NCI-H2107 (cell line): ENCODE data around the gene TRAM2.
A peak's percentile ranks its signal among the peaks of the same experiment; 100 is the strongest.

Experiments
- DNase-seq: peaks from one replicate; lab custom pipeline; 2025; lab: John Stamatoyannopoulos, UW

TRAM2 gene, protein sequence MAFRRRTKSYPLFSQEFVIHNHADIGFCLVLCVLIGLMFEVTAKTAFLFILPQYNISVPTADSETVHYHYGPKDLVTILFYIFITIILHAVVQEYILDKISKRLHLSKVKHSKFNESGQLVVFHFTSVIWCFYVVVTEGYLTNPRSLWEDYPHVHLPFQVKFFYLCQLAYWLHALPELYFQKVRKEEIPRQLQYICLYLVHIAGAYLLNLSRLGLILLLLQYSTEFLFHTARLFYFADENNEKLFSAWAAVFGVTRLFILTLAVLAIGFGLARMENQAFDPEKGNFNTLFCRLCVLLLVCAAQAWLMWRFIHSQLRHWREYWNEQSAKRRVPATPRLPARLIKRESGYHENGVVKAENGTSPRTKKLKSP

DNA sequence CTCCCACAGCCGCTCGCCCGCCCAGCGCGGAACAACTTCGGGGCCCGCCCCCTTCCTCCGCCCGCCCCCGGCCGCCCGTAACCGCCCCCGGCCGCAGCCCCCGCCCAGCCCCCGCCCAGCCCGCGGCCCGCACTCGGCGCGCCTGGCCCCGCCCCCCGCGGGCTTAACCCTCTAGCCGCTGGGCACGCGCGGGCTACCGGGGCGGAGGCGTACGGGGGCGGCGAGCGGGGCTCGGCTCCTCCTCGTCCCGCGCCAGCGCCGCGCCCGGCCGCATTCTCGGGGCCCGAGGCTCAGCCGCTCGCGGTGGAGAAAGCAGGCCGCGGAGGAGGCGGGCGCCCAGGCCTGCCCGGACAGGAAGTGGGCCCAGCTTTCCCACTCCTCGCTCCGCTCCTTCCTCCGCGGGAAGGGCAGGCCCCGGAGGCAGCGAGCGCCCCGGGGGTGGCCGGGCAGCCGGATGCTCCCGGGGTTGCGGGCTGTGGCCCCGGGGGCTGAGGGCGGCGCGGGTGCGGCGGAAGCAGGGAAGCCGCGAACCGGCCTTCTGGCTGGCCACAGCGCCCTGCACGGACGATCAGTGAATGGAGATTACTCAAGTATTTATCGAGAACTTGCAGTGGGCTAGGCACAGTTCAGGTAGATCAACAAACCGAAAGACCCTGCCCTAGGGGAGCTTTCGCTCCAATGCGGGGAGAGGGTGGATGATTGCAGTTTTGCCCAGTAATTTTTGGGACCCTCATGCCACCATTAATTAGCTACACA, at the start of gene TRAM2:
Gene TRAM2, minus strand, starts transcription at position 39 of the 756 bp plus-strand sequence. CDS start 145 bp downstream, outside the sequence.
- no peak for DNase-seq

DNA sequence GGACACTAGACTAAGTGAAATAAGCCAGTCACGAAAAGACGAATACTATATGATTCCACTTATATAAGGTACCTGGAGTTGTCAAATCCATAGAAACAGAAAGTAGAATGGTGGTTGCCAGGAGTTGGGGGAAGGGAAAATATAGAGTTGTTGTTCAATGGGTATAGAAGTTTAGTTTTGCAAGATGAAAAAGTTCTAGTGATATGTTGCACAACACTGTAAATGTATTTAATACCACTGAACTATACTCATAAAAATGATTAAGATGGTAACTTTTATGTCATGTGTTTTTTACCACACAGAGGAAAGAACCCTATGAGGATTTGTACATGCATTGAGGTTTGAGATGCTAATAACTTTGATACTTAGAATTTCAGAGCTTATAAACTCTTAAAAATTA, 46.0 kb upstream of the TRAM2 start:
- no peak for DNase-seq

DNA sequence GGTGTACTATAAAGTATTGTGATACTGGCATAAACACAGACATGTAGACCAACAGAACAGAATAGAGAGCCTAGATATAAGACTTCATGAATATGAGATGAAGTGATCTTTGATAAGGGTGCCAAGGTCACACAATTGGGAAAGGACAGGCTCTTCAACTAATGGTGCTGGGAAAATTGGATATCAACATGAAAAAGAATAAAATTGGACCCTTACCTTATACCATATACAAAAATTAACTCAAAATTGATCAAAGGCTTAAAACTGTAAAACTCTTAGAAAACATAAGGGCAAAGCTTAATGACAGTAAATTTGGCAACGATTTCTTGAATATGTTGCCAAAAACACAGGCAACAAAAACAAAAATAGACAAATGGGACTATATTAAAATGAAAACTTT, 44.8 kb upstream of the TRAM2 start:
- no peak for DNase-seq

DNA sequence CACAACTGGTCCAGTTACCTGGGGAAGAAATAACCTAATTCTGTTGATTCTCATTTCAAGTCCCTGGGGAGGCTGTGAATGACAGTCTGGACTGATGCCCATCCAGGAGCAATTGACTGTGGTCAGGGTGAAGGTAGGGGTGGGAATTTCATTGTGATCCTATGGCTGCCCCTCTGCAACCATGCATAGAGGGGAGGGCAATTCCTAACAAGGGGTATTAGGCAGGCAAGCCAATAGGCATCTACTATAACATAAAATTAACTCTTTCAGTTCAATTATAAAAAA, 44.0 kb upstream of the TRAM2 start:
- peak; percentile 16 for DNase-seq

DNA sequence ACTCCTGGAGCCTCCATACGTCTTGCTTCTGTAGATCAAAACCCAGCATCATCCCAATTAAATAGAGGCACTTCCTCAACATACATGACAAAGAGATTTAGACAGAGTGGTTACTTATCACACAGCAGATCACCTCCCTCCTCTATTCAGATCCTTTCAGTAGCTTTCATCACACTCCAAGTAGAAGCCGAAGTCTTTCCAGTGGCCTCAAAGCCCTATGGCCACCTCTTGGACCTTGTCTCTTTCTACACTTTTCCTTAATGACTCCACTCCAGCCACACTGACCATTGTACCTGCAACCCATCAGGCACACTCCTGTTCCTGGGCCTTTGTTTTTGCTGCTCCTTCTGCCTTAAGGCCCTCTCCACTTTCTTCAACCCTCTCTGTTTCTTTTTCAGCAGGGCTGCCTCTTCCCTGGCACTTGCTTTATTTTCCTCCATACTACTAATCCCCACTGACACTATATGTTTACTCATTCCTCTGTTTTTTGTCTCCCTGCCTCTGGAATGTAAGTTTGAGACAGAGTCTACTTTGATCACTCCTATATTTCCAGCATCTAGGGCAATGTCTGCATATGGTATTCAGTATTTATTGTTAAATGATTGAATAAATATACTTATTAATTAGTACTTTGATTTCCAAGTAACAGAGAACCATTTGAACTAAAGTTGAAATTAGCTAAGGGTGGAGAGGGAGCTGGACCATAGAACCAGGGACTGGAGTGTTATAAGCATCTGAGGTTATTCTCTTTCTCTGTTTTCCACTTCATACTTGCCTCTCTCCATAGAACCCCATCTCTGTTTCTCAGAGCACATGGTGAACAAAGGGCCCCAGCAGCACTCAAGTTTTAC, 43.4 kb upstream of the TRAM2 start:
- DNase-seq: no peak

DNA sequence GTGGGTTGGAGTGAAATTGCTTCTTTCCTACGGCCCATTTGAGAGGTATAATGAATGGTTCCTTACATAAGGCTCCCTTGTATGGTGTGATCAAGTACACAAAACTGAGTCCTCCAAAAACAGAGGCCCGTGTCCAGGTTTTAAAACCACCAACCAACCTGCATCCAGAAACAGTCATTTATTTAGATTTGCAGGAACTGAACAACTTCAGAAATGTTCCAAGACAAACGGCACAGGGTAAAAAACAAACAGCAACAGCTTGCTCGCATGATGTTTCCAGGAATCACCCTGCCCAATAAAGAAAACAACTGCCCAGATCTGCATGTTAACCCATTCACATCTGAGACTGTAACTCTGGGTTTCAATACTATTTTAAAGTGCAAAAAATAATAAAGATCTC, 40.2 kb upstream of the TRAM2 start:
- DNase-seq: no peak

DNA sequence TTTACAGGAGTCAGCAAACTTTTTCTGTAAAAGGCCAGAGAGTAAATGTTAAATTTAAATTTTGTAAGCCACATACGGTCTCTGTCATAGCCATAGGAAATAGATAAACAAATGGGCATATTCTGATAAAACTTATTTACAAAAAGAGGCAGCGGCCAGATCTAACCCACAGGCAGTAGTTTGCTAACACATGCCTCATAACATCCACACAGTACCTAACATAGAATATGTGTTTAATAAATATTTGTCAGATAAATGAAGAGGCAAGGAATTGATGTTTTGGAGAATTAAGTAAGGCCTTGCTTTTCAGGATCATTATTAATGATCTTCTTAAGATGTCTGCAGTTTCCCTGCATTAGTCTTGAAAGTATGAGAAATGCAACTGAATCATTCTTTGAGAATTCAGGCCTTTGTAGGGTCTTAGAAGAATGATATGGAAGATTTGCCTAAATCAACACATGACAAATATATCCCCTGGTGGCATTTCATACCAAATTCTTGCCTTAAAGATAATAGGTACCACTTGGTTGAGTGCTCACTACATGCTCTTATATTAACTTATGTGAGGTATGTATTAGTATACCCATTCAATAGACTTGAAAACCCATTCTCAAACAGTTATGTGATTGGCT, 39.3 kb upstream of the TRAM2 start:
- no peak for DNase-seq

DNA sequence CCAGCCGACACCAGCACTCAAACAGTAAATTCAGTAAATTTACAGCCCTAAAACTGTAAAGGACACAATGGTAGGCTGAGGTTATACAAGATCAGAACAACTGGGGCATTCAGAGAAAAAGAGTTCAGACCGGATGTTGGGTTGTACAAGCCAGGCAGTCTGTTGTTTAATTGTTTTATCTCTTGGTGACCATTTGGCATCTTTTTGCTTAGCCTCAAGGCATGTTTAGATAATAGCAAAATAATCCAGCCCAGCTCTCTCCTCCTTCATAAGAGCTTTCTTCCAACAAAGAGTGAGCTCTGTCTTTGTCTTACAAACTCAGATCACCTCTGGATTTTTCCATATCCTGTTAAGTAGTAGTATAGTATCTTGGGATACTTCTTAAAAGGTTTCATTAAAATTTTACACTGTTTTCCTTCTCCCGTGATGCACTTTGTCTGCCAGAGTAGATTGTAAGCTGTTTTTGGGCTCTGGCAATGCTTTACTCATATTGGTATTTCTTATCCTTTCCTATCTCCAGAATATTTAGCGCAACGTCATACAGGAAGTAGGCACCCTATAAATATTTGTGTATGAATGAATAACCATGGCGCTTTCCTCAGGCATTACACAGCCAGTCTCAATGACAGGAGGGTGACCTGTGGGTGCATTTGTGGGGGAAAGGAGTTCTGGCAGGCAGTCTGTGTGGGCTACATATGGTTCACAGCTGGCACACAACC, 35.6 kb upstream of the TRAM2 start:
- DNase-seq: no peak

DNA sequence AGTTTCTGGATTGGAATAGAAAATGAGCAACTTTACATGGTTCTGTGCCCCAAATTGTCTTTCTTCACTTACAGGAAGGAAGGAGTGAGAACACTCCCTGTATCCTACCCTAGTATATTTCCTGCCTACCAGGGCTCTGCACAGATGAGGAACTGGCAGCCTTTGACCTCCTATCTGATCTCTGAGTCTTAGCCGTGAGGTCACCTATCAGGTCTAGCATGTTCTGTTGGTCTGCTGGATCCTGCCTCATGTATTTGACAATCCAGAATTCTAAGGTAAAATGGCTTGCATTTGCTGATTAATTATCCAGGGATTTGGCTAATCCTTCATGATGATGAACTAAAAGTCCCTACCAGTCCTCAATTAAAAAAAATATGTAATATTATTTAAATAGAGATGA, 35.0 kb upstream of the TRAM2 start:
- no peak for DNase-seq

DNA sequence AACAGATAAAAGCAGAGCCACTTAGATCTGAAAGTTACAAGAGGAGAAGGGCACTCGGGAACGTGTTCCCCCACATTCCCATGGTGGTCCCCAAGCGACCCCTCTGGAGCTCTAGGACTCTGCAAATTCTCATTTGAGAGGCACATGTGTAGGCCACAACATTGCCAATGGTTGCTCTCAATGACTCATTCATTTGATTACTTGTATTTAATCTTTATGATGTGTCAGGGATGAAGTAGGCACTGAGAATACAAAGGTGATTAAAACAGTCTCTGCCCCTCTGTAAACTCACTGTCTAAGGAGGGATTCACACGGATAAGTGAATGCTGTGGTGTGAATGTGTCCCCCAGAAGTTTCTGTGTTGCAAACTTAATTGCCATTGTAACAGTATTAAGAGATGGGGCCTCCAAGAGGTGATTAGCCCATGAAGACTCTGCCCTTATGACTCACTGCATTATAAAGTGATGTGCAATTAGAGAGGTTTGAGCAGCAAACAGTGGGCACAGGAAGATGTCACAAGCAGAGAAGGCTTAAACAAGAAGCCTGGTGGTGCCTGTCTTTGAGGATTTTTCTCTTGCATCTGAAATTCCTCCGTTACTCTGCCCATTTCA, 34.0 kb upstream of the TRAM2 start:
- no peak for DNase-seq

DNA sequence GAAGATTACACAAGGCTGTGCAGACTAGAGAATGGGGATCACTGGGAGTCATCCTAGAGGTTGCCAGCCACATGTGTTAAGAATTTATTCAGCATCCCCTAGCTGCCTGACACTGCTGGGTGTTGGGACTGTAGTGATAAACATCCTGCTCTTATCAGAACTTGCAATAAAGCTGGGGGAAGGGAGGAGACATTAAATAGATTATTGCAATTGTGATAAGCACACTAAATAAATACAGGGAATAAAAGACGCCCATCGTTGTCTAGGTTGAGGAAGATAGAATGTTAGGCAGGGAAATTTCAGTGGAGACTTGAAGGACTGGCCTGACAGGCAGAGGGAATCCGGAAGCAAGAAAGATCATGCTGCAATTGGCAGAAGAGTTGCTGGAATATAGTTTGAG, 33.2 kb upstream of the TRAM2 start:
- DNase-seq: no peak

DNA sequence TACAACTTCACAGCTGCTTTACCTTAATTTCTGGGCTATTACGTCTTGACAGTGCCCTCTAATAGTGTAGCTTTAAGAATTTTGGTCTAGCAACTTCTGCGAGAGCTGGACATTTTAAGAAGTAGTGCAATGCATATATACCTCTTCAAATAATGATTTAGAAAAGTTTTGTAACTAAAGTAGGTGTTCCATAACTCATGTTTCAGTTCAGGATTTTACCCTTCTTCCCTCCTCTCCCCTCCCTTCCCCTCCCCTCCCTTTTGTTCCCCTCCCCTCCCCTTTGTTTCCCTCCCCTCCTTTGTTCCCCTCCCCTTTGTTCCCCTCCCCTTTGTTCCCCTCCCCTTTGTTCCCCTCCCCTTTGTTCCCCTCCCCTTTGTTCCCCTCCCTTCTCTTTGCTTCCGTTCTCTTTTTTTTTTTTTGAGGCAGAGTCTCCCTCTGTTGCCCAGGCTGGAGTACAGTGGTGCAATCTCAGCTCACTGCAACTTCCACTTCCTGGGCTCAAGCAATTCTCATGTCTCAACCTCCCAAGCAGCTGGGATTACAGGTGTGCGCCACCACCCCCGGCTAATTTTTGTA, 28.8 kb upstream of the TRAM2 start:
- no peak for DNase-seq

DNA sequence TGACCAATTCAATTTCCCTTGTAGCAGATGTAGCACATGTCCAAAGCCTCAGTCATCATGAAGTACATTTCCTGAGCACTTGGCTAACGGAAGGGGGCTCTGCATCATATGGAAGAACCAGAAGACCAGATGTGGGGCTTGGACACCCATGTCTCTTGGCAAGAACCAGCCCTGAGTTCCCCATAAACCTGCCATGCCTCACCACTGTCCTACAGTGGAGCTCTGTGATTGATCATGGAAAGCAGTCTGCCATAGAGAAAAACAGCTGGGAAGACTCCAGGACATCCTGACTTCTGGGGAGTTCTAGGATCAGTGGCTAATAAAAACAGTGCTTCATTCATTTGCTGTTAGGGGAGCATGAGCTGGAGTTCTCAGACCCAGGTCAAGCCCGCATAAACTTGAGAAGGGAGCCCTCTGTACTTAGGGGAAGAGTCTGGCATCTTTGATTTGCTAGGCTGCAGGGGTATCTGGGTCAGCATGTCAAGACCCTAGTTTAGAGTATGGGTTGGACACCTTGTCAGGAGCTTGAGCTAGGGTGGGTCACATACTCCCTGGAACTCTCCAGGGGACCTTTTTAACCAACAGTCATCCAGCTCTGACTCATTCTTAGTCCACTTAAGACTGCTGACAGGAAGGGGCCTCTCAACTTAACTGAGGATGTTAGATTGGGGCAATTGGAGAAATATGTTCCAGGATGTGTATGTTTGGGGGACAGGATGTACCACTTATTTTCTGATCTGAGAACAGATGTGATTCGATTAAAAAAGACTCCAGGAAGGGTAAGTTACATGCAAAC, 26.3 kb upstream of the TRAM2 start:
- DNase-seq: no peak

DNA sequence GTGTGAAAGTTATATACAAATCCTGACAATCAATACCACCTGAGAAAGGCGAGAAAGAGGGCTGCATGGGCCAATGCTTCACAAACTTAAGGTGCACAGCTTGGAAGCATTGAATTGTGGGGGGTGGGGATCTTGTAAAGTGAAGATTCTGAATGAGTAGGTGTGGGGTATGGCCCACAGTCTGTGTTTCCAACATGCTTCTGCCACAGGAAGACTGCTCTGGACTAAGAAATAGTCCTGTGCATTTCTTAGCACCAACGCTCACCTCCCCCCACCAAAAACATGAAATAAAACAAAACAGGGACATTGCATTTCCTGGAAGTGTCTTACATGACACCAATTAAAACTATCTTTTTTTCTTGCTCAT, 21.9 kb upstream of the TRAM2 start:
- DNase-seq: no peak

DNA sequence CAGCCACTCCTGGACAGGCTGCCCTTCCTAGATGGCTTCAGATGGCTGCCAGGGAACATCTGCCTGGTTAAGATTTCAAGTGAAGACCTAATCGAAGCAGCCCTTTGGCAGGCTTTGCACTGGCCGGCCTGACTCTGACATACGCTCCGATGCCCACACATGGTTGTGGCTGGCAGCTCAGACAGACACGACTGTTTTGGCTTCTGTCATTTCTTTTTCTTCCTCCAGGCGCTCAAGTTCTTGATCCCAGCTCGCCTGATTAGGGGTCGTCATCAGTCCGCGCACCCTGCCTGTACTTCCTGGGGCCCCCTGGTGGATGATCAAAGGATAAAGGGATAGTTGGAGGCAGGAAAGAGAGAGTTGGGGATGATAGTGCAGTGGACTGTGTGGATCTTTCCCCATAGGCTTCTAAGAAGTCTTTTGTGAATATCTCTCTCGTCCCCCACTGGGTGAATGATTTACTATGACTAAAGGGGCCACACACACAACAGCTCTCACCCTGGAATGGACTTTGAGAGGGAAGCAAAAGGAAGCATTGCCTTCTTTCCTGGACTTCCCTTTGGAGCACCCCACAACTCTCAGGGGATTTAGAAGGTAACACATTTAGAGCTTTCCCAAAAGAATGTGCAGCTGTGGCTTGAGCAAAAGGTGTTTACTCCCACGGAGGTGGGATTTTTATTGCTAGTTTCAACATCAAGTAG, 21.4 kb upstream of the TRAM2 start:
- DNase-seq: no peak

DNA sequence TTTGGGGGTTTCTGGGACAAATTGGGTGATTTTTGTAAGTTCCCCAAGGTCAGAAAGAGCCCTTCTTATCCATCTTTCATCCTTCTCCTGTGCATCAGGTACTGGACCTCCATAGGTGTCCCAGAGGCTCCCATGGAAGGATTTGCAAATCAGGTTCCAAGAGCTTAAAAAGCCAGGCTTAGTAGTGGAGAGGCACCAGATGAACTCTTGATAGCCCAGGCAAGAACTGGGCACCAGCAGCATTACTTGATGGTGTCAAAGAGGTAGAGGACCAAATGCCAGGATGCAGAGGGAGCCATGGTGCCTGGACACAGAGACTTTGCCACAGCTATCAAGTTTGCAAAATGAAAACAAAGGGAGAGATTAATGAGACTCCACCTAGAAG, 20.9 kb upstream of the TRAM2 start:
- no peak for DNase-seq

DNA sequence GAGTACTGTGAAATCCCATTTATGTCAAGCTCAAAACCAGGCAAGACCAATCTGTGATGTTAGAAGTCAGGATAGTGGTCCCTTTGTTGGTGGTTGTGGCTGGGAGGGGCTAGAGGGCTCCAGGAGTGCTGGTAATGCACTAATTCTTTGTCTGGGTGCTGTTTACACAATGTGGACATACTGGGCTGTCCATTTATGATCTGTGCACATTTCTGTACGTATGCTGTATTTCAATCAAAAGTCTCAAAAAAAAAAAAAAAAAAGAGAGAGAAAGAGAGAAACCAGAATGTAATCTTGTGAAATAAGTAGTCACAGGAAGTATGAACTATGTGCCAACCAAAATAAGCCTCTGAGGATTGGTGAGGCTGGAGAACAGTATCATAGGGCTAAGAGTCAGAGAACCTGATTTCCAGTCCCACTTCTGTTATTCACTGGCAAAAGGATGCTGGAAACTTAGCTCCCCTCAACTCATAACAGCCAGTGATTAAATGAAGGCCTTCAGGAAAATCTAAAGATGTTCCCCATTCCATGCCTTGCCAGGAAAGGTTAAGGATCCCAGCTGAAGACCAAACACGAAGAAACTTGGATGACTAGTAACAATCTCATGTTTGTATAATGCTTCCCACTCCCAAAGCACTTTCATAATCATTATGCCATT, 19.6 kb upstream of the TRAM2 start:
- no peak for DNase-seq

DNA sequence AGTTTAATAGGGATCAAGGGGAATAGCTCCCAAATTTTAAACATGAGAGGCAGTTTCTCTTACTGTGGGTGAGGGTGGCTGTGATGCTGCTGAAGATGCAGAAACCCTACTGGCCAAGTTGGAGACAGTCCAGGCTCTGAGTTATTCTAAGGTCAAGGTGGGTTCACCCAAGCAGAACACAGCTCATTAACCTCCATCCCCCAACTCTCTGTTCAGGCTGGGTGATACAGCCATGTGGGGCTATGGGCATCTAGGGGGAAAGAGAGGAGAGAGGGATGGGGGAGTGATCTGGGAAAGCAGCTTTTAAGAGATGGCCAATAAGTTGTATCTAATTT, 18.9 kb upstream of the TRAM2 start:
- DNase-seq: no peak
